B cell (primary cell): ENCODE measurements around the gene ATRNL1. TPM values are rescaled to one million over a fixed set of nuclear protein-coding genes. Genes with fewer than 3 reads are reported as not detected.

Experiments
- ATAC-seq: fragments of 200-7000 bp; cut with Tn5 transposase; one replicate; pipeline ENCODE4 v1.10.0; 2021; ENCODE audit warnings: low read depth, mild to moderate bottlenecking, moderate number of reproducible peaks, moderate library complexity
- CTCF ChIA-PET: fragments of 350-600 bp; sonication (Branson Sonifier 250); formaldehyde crosslinking; loops from one replicate; lab custom pipeline; 2021; ENCODE audit warnings: antibody characterized with exemption, inconsistent platforms; lab: Charles Lee
- POLR2A ChIA-PET: fragments of 350-600 bp; sonication (Branson Sonifier 250); formaldehyde crosslinking; loops from one replicate; lab custom pipeline; 2021; ENCODE audit warnings: antibody characterized with exemption; lab: Charles Lee
- DNase-seq: peaks from one replicate; pipeline ENCODE4 v3.0.0; 2013
- H2AFZ ChIP-seq: 2 replicates; pipeline ENCODE4 v1.6.1; 2012; ENCODE audit warnings: mild to moderate bottlenecking, low read depth, low read length; ENCODE audit not compliant: insufficient read depth, poor library complexity, severe bottlenecking
- H3K27ac ChIP-seq, 2 donors: 1 replicate in 1 of 2; 2 replicates in 1 of 2; pipeline ENCODE4 v1.5.1; 2012 to 2013; ENCODE audit warnings: low read length in 2 of 2, mild to moderate bottlenecking in 2 of 2, moderate library complexity in 1 of 2
- H3K27me3 ChIP-seq, 4 experiments: fragments of 200-600 bp in 1 of 4; sonication (generic) in 1 of 4; replicated peaks in 1 of 4; 1 replicate in 2 of 4; 2 replicates in 2 of 4; pipeline versions ENCODE4 v1.6.1 to v1.7.0; 2013 to 2016; ENCODE audit warnings: low read length in 3 of 4, mild to moderate bottlenecking in 2 of 4, mixed read lengths in 1 of 4, moderate library complexity in 1 of 4; ENCODE audit not compliant: insufficient read depth in 4 of 4, control insufficient read depth in 3 of 4; ENCODE audit errors: control extremely low read depth in 1 of 4
- H3K36me3 ChIP-seq, 2 experiments: replicated peaks in 1 of 2; 1 replicate in 1 of 2; 2 replicates in 1 of 2; pipeline versions ENCODE4 v1.6.1 to v1.7.1; 2013; ENCODE audit warnings: low read length in 1 of 2; ENCODE audit not compliant: insufficient read depth in 2 of 2, control insufficient read depth in 1 of 2; ENCODE audit errors: control extremely low read depth in 1 of 2, extremely low read depth in 1 of 2
- H3K4me1 ChIP-seq, 2 donors: fragments of 200-600 bp in 1 of 2; sonication (generic) in 1 of 2; 1 replicate in 1 of 2; 2 replicates in 1 of 2; pipeline versions ENCODE4 v1.5.1 to v1.6.1; 2013 to 2017; ENCODE audit warnings: low read length in 2 of 2; ENCODE audit not compliant: control insufficient read depth in 2 of 2, insufficient read depth in 2 of 2
- H3K4me2 ChIP-seq: replicated peaks from 2 replicates; pipeline ENCODE3; 2012; ENCODE audit warnings: mild to moderate bottlenecking, low read depth, low read length; ENCODE audit not compliant: poor library complexity, severe bottlenecking
- H3K4me3 ChIP-seq, 5 experiments: fragments of 200-600 bp in 1 of 5; sonication (generic) in 1 of 5; 1 replicate in 3 of 5; 2 replicates in 2 of 5; pipeline versions ENCODE4 v1.5.1 to v1.7.0; 2011 to 2016; ENCODE audit warnings: low read length in 4 of 5, mild to moderate bottlenecking in 4 of 5, low read depth in 2 of 5, control low read depth in 1 of 5, moderate library complexity in 1 of 5; ENCODE audit not compliant: insufficient read depth in 1 of 5; ENCODE audit errors: control extremely low read depth in 1 of 5, extremely low read depth in 1 of 5
- H3K79me2 ChIP-seq: fragments of 200-600 bp; sonication (generic); one replicate; pipeline ENCODE4 v1.6.0; 2016; ENCODE audit warnings: low read length; ENCODE audit not compliant: control insufficient read depth, insufficient read depth
- H3K9ac ChIP-seq: fragments of 200-600 bp; sonication (generic); 2 replicates; pipeline ENCODE4 v1.6.1; 2017; ENCODE audit warnings: mild to moderate bottlenecking, low read length, moderate library complexity
- H3K9me3 ChIP-seq, 3 donors: one replicate each; pipeline versions ENCODE4 v1.6.1 to v1.7.1; 2013; ENCODE audit warnings: low read length in 2 of 3; ENCODE audit not compliant: control insufficient read depth in 2 of 3, insufficient read depth in 1 of 3; ENCODE audit errors: control extremely low read depth in 1 of 3
- H4K20me1 ChIP-seq: 2 replicates; pipeline ENCODE4 v1.6.0; 2012; ENCODE audit warnings: mild to moderate bottlenecking, low read length; ENCODE audit not compliant: insufficient read depth, control insufficient read depth, poor library complexity, severe bottlenecking
- H3K27ac Mint-ChIP-seq: one replicate; pipeline ENCODE4 v1.8.0; 2021; ENCODE audit warnings: mixed read lengths
- H3K27me3 Mint-ChIP-seq: one replicate; pipeline ENCODE4 v1.8.0; 2021; ENCODE audit warnings: mixed read lengths
- H3K4me1 Mint-ChIP-seq: one replicate; pipeline ENCODE4 v1.8.0; 2021; ENCODE audit warnings: mixed read lengths
- H3K4me3 Mint-ChIP-seq: one replicate; pipeline ENCODE4 v1.8.0; 2021; ENCODE audit warnings: mixed read lengths
- H3K9me3 Mint-ChIP-seq: one replicate; pipeline ENCODE4 v1.8.0; 2022; ENCODE audit warnings: mixed read lengths; ENCODE audit not compliant: insufficient read depth
- EZH2 ChIP-seq: IDR thresholded peaks from 2 replicates; pipeline ENCODE4 v1.6.1; 2012; ENCODE audit warnings: borderline replicate concordance, low read depth, mild to moderate bottlenecking, moderate library complexity, low read length; ENCODE audit not compliant: insufficient read depth, poor library complexity, severe bottlenecking
- WGBS: methylation state at CpG from one replicate; pipeline ENCODE4 v1.1.5; 2013; ENCODE audit warnings: missing lambda C conversion rate; ENCODE audit not compliant: insufficient coverage; 5-methylcytosine and 5-hydroxymethylcytosine counted together
- intact Hi-C: fragments of 100-400 bp; cut with micrococcal nuclease; formaldehyde crosslinking; loops from one replicate; pipeline ENCODE4 v1.10.0; 2022
- polyA plus RNA-seq: library from polyadenylated mRNA; depleted of rRNA; stranded (reverse); fragments of >200 nt; gene quantifications from 2 replicates; pipeline ENCODE4 v1.2.3, GENCODE V29; 2012
- total RNA-seq, 2 donors: library from RNA; stranded (reverse); fragments of 120-200 nt in 1 of 2; gene quantifications; 1 replicate in 1 of 2; 2 replicates in 1 of 2; pipeline versions ENCODE4 v1.2.3 to v1.2.4, GENCODE V29; 2013 to 2022
- TF ChIP-seq, protein P1 (sequence below): fragments of 200-600 bp; IDR thresholded peaks from one replicate; pipeline ENCODE4 v1.8.0; 2022; ENCODE audit warnings: antibody characterized with exemption, mild to moderate bottlenecking

ATRNL1 gene
- total and polyA plus RNA-seq, 2 donors (not counting 1 experiment from before 2014, with no cell fraction given): 0.24 to 2.2 TPM

DNA sequence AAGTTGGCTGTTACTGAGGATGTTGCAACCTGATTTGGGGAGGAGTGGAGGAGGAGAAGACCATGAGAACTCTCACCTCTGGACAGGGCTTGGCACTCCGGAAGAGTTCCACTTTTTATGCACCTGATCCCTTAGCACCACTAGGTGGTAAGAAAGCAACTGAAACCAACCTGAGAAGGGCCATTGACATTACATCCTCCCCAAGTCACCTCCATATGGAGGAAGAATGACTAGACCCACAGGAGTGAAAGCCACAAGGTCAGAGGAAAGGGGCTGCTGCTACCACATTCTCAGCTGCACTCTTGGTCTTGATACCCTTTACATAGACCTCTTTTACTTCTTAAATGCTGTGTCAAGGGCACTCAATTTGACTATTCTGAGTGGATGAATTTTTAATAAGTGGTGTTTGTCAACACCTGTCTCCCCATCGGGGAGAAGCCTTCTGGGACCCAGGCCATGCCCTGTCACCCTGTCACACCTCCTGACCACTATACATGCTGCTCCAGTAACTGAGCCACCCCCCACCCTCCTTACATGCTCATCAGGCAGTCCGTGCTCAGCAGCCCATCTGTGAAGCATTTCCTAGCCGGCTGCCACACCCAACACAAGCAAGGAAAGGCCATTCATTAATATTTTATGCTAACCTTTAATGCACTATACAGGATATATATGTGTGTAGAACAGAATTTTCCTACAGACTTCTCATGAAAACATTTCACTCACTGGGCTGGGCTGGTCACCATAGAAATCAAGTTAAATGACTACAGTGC lies 817.0 kb downstream of the ATRNL1 start:
- H3K9me3 Mint-ChIP-seq: no peaks in the 10 kb centered on the region
- no peaks in the 10 kb centered on the region for H3K4me1 Mint-ChIP-seq
- ATAC-seq (no peak), DNase-seq (no peak)
- H3K4me3 Mint-ChIP-seq: no peak overlapping the region
- TF ChIP-seq, protein P1, sequence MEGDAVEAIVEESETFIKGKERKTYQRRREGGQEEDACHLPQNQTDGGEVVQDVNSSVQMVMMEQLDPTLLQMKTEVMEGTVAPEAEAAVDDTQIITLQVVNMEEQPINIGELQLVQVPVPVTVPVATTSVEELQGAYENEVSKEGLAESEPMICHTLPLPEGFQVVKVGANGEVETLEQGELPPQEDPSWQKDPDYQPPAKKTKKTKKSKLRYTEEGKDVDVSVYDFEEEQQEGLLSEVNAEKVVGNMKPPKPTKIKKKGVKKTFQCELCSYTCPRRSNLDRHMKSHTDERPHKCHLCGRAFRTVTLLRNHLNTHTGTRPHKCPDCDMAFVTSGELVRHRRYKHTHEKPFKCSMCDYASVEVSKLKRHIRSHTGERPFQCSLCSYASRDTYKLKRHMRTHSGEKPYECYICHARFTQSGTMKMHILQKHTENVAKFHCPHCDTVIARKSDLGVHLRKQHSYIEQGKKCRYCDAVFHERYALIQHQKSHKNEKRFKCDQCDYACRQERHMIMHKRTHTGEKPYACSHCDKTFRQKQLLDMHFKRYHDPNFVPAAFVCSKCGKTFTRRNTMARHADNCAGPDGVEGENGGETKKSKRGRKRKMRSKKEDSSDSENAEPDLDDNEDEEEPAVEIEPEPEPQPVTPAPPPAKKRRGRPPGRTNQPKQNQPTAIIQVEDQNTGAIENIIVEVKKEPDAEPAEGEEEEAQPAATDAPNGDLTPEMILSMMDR: no peak
- TF ChIP-seq EZH2: no peak
- Histone ChIP-seq H3K4me1 (no peaks in the 10 kb centered on the region), H3K79me2 (no peaks in the 10 kb centered on the region), H3K27me3 (no peaks in the 10 kb centered on the region), H3K9ac (no peak overlapping the region), H4K20me1 (no peaks in the 10 kb centered on the region), H2AFZ (no peak overlapping the region), H3K27ac (no peak overlapping the region), H3K9me3 (peaks cover 0 to 3% (median 0%) of the 10 kb centered on the region in 3 donors), H3K36me3 (no peaks in the 10 kb centered on the region), H3K4me3 (no peak overlapping the region), H3K4me2 (no peak overlapping the region)
- intact Hi-C loops: no loop called here
- POLR2A ChIA-PET: no interaction called here
- H3K27ac Mint-ChIP-seq: no peak overlapping the region
- CTCF ChIA-PET: no interaction called here
- H3K27me3 Mint-ChIP-seq: no peaks in the 10 kb centered on the region
- 79% methylated on average over 2 of the region's 4 CpGs for WGBS

DNA sequence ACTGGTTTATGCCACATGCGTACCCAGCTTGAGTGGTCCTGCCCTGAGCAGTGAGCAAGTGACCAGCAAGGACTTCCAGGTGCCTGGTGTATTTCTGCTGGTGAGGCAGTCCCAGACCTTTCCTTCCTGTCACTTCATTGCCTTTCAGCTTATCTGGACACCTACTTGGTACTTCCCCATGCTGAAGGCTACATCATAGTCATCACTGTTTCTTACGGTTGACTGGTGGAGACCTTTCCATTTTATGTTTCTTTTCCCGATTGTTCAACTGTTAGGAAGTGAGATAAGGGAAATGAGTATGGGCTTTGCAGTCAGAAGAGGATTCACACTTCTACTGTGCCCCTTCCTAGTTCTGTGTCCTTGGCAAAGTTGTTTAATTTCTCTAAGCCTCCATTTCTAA lies 821.3 kb downstream of the ATRNL1 start:
- no peaks in the 10 kb centered on the region for H3K36me3 ChIP-seq
- Mint-ChIP-seq H3K4me1 (no peaks in the 10 kb centered on the region), H3K4me3 (no peak overlapping the region), H3K9me3 (no peaks in the 10 kb centered on the region), H3K27ac (no peak overlapping the region), H3K27me3 (no peaks in the 10 kb centered on the region)
- ATAC-seq (no peak), DNase-seq (no peak)
- no peaks in the 10 kb centered on the region for H3K79me2 ChIP-seq
- 89% methylated on average over 1 of the region's 3 CpGs for WGBS
- H2AFZ ChIP-seq: no peak overlapping the region
- intact Hi-C loops: no loop called here
- H3K9ac ChIP-seq: no peak overlapping the region
- no peaks in the 10 kb centered on the region for H3K4me1 ChIP-seq
- H3K4me2 ChIP-seq: no peak overlapping the region
- no peak overlapping the region for H3K27ac ChIP-seq
- no peaks in the 10 kb centered on the region for H3K27me3 ChIP-seq
- H3K9me3 ChIP-seq: peaks cover 0 to 7% (median 0%) of the 10 kb centered on the region in 3 donors
- POLR2A ChIA-PET: no interaction called here
- TF ChIP-seq EZH2: no peak
- TF ChIP-seq, protein P1: no peak
- H3K4me3 ChIP-seq: no peak overlapping the region
- H4K20me1 ChIP-seq: no peaks in the 10 kb centered on the region
- CTCF ChIA-PET: no interaction called here
